ENCODE results near the gene SLC9A5.

- TF ChIP-seq, protein P1, sequence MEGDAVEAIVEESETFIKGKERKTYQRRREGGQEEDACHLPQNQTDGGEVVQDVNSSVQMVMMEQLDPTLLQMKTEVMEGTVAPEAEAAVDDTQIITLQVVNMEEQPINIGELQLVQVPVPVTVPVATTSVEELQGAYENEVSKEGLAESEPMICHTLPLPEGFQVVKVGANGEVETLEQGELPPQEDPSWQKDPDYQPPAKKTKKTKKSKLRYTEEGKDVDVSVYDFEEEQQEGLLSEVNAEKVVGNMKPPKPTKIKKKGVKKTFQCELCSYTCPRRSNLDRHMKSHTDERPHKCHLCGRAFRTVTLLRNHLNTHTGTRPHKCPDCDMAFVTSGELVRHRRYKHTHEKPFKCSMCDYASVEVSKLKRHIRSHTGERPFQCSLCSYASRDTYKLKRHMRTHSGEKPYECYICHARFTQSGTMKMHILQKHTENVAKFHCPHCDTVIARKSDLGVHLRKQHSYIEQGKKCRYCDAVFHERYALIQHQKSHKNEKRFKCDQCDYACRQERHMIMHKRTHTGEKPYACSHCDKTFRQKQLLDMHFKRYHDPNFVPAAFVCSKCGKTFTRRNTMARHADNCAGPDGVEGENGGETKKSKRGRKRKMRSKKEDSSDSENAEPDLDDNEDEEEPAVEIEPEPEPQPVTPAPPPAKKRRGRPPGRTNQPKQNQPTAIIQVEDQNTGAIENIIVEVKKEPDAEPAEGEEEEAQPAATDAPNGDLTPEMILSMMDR (IDR thresholded peaks at IDR 0.05), result no peak
- no peak for TF ChIP-seq AR (CRISPR knock-in tag; IDR thresholded peaks at IDR 0.05)
- TF ChIP-seq JUN (CRISPR knock-in tag; IDR thresholded peaks at IDR 0.05), result no peak
- no peak for TF ChIP-seq SP1 (CRISPR knock-in tag; conservative IDR thresholded peaks at IDR 0.05)
- TF ChIP-seq SMAD4 (CRISPR knock-in tag; IDR thresholded peaks at IDR 0.05), result no peak
- TF ChIP-seq FOXK1 (CRISPR knock-in tag; IDR thresholded peaks at IDR 0.05), result no peak
- TF ChIP-seq ZBTB21 (CRISPR knock-in tag; IDR thresholded peaks at IDR 0.05; ENCODE audit: borderline replicate concordance), result no peak
- no peak for TF ChIP-seq NFE2L1 (CRISPR knock-in tag; IDR thresholded peaks at IDR 0.05)
- TF ChIP-seq MYBL2 (CRISPR knock-in tag; IDR thresholded peaks at IDR 0.05), result no peak
- TF ChIP-seq, protein P2, sequence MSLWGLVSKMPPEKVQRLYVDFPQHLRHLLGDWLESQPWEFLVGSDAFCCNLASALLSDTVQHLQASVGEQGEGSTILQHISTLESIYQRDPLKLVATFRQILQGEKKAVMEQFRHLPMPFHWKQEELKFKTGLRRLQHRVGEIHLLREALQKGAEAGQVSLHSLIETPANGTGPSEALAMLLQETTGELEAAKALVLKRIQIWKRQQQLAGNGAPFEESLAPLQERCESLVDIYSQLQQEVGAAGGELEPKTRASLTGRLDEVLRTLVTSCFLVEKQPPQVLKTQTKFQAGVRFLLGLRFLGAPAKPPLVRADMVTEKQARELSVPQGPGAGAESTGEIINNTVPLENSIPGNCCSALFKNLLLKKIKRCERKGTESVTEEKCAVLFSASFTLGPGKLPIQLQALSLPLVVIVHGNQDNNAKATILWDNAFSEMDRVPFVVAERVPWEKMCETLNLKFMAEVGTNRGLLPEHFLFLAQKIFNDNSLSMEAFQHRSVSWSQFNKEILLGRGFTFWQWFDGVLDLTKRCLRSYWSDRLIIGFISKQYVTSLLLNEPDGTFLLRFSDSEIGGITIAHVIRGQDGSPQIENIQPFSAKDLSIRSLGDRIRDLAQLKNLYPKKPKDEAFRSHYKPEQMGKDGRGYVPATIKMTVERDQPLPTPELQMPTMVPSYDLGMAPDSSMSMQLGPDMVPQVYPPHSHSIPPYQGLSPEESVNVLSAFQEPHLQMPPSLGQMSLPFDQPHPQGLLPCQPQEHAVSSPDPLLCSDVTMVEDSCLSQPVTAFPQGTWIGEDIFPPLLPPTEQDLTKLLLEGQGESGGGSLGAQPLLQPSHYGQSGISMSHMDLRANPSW (CRISPR knock-in tag; conservative IDR thresholded peaks at IDR 0.05; ENCODE audit: low read depth), result no peak
These were observed 22.4 kb upstream of the SLC9A5 start for GRCh38 chr16:67226295-67226803.

Measured in WTC11 (cell line).